ENCODE measurements around the gene PZP. TPM values are rescaled to one million over a fixed set of nuclear protein-coding genes. Genes with fewer than 3 reads are reported as not detected.
"Not testable (repeated sequence)": the region's sequence is repeated elsewhere in the genome, so short reads cannot be mapped to it uniquely, and the experiment has no call there.

Gene PZP
- total RNA-seq, 1 donor from 2014 or later: not detected

DNA sequence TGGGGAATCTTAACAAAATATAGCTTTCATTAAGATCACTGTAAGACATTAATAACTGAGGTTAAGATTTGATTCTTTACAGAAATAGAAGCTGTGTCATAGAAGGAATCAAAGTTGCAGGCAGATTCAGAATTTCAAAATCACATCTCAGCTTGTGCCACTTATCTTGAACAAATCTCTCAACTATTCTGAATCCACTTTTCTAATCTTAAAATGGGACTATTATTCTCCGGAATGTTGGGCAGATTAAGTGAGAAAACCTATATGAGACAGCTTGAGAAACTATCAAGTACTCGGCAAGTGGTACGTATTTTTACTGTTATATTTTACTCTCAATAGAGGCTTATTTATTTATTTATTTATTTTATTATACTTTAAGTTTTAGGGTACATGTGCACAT, 28.4 kb downstream of the PZP start:
- H3K4me3 ChIP-seq (ENCODE audit: low read depth, low read length): no peak overlapping the region
- FAIRE-seq (no peak), DNase-seq (ENCODE audit: low read depth) (no peak)
- no peaks in the 10 kb centered on the region for H3K36me3 ChIP-seq (ENCODE audit: control insufficient read depth, insufficient read depth, low read length)
- TF ChIP-seq, protein P1, sequence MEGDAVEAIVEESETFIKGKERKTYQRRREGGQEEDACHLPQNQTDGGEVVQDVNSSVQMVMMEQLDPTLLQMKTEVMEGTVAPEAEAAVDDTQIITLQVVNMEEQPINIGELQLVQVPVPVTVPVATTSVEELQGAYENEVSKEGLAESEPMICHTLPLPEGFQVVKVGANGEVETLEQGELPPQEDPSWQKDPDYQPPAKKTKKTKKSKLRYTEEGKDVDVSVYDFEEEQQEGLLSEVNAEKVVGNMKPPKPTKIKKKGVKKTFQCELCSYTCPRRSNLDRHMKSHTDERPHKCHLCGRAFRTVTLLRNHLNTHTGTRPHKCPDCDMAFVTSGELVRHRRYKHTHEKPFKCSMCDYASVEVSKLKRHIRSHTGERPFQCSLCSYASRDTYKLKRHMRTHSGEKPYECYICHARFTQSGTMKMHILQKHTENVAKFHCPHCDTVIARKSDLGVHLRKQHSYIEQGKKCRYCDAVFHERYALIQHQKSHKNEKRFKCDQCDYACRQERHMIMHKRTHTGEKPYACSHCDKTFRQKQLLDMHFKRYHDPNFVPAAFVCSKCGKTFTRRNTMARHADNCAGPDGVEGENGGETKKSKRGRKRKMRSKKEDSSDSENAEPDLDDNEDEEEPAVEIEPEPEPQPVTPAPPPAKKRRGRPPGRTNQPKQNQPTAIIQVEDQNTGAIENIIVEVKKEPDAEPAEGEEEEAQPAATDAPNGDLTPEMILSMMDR (IDR thresholded peaks at IDR 0.05; ENCODE audit: insufficient read depth, low read length, severe bottlenecking): no peak
- no peaks in the 10 kb centered on the region for H3K27me3 ChIP-seq (ENCODE audit: control insufficient read depth, insufficient read depth, low read length)

DNA sequence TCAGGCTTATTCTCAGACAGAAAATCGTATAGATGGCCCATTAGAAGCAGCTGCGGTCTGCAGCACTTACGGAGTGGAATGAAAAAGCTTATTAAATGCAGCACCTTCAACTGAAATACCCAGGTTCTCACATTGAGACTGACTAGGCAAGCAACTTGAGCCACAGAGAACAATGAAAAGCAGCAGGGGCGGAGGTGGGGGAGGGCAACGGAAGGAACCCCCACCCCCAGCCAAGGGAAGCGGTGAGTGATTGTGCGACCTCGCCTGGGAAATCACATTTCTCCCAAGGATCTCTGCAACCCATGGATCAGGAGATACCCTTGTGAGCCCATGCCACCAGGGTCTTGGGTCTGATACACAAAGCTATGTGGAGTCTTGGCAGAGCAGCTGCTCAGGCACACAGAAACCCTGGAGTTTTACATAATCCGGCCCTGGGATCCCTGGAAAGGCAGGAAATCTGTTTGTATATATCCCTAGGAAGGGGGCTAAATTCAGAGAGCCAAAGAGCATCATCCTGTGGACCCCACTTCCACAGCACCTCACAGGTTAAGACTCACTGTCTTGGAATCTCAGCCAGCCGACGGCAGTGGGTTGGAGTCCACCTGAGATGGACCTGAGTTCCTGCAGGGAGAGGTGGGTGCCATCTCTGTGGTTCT, 38.1 kb downstream of the PZP start:
- TF ChIP-seq, protein P1 (IDR thresholded peaks at IDR 0.05; ENCODE audit: insufficient read depth, low read length, severe bottlenecking): no peak
- H3K4me3 ChIP-seq (ENCODE audit: low read depth, low read length): no peak overlapping the region
- FAIRE-seq (no peak), DNase-seq (ENCODE audit: low read depth) (no peak)
- no peaks in the 10 kb centered on the region for H3K36me3 ChIP-seq (ENCODE audit: control insufficient read depth, insufficient read depth, low read length)
- H3K27me3 ChIP-seq (ENCODE audit: control insufficient read depth, insufficient read depth, low read length): no peaks in the 10 kb centered on the region

DNA sequence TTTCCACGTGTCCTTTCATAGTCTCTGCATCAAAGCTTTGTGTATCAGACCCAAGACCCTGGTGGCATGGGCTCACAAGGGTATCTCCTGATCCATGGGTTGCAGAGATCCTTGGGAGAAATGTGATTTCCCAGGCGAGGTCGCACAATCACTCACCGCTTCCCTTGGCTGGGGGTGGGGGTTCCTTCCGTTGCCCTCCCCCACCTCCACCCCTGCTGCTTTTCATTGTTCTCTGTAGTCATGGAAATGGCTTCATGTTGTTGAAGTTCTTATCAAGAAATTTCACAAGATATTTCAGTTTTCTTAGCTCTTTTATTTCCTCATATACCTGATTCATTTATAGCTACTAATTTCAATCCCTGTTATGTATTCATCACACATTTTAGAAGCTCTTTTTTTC, 40.9 kb downstream of the PZP start:
- not testable (repeated sequence) for H3K4me3 ChIP-seq (ENCODE audit: low read depth, low read length); DNase-seq (ENCODE audit: low read depth); FAIRE-seq; H3K36me3 ChIP-seq (ENCODE audit: control insufficient read depth, insufficient read depth, low read length); H3K27me3 ChIP-seq (ENCODE audit: control insufficient read depth, insufficient read depth, low read length)

DNA sequence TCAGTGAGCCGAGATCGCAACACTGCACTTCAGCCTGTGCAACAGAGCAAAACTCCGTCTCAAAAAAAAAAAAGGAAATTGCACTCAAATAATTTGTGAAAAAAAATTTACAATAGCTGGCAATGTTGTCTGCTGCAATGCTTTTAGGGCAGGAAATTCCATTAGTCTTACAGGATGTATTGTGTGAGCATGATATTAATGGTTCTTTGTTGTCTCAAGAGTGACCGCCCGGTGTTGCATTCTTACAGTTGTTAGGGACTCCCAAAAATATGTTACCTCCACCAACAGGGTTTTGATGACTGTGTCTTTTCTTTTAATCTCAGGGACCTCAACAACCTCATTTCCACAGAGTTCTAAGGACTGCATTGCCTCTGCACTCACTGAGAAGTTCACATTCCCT, 44.8 kb downstream of the PZP start:
- H3K4me3 ChIP-seq (ENCODE audit: low read depth, low read length): no peak overlapping the region
- TF ChIP-seq, protein P1 (IDR thresholded peaks at IDR 0.05; ENCODE audit: insufficient read depth, low read length, severe bottlenecking): no peak
- H3K27me3 ChIP-seq (ENCODE audit: control insufficient read depth, insufficient read depth, low read length): no peaks in the 10 kb centered on the region
- DNase-seq (ENCODE audit: low read depth): no peak
- no peaks in the 10 kb centered on the region for H3K36me3 ChIP-seq (ENCODE audit: control insufficient read depth, insufficient read depth, low read length)
- no peak for FAIRE-seq

DNA sequence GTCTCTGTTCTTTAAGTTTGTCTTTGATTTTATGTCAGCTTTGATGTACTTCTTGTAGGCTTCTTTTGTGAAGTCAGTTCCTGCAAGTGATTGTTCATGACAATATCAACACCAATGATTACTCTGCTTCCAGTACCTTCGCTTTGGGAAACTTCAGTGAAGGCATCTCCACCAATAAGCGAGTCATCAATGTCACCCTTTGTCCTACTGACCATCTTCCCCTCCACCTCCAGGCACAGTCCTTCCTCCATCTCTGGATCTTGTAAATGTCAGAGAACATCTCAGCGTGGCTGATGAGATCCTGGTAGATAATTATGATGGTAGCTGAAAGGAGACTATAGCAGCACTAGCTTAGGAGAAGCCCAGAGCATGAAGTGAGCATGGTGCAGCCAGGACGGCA, 52.1 kb downstream of the PZP start:
- no peak for FAIRE-seq
- H3K27me3 ChIP-seq (ENCODE audit: control insufficient read depth, insufficient read depth, low read length): peaks cover 3% of the 10 kb centered on the region
- no peaks in the 10 kb centered on the region for H3K36me3 ChIP-seq (ENCODE audit: control insufficient read depth, insufficient read depth, low read length)
- DNase-seq (ENCODE audit: low read depth): no peak
- TF ChIP-seq, protein P1 (IDR thresholded peaks at IDR 0.05; ENCODE audit: insufficient read depth, low read length, severe bottlenecking): no peak
- no peak overlapping the region for H3K4me3 ChIP-seq (ENCODE audit: low read depth, low read length)

DNA sequence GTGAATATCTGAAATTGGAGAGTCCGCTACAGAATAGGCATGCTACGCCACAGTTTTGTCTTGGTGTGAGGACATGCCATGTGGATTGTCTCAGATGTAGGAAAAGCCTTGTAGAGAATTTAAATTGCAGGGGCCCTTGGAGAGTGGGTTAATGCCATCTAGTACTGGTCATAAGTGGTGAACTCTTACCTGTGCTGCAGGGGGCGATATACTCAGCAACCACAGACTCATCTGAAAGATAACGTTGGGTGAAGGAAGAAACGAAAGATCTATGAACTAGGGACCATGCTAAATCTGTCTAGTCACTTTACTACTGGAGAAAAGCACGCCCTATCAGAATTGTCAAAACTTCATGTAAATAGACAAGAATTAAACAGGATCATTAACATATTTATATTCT, 58.8 kb downstream of the PZP start:
- H3K36me3 ChIP-seq (ENCODE audit: control insufficient read depth, insufficient read depth, low read length): no peaks in the 10 kb centered on the region
- TF ChIP-seq, protein P1 (IDR thresholded peaks at IDR 0.05; ENCODE audit: insufficient read depth, low read length, severe bottlenecking): peak; percentile 41
- DNase-seq (ENCODE audit: low read depth) (peak; percentile 20), FAIRE-seq (no peak)
- no peak overlapping the region for H3K4me3 ChIP-seq (ENCODE audit: low read depth, low read length)
- peaks cover 2% of the 10 kb centered on the region for H3K27me3 ChIP-seq (ENCODE audit: control insufficient read depth, insufficient read depth, low read length)
